Measurements from ENCODE around the gene SLC9A9.

The SLC9A9 gene

GRCh38 chr3:143313025-143313892 is 535.0 kb downstream of the SLC9A9 start:
- no peak overlapping the region for H3K27ac ChIP-seq (ENCODE audit: low read length)
- H3K9ac ChIP-seq (ENCODE audit: low read length) = no peak overlapping the region
- no peaks in the 10 kb centered on the region for H3K79me2 ChIP-seq (ENCODE audit: low read length)
- TF ChIP-seq EZH2phosphoT487 (IDR thresholded peaks at IDR 0.05; ENCODE audit: low read depth) = no peak
- TF ChIP-seq, protein P1, sequence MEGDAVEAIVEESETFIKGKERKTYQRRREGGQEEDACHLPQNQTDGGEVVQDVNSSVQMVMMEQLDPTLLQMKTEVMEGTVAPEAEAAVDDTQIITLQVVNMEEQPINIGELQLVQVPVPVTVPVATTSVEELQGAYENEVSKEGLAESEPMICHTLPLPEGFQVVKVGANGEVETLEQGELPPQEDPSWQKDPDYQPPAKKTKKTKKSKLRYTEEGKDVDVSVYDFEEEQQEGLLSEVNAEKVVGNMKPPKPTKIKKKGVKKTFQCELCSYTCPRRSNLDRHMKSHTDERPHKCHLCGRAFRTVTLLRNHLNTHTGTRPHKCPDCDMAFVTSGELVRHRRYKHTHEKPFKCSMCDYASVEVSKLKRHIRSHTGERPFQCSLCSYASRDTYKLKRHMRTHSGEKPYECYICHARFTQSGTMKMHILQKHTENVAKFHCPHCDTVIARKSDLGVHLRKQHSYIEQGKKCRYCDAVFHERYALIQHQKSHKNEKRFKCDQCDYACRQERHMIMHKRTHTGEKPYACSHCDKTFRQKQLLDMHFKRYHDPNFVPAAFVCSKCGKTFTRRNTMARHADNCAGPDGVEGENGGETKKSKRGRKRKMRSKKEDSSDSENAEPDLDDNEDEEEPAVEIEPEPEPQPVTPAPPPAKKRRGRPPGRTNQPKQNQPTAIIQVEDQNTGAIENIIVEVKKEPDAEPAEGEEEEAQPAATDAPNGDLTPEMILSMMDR (IDR thresholded peaks at IDR 0.05; ENCODE audit: low read depth, low read length) = no peak
- H3K36me3 ChIP-seq (replicated peaks; ENCODE audit: low read depth, low read length) = no peaks in the 10 kb centered on the region
- H3K27me3 ChIP-seq (ENCODE audit: low read depth, low read length) = no peaks in the 10 kb centered on the region
- H4K20me1 ChIP-seq (ENCODE audit: insufficient read depth, low read length) = no peaks in the 10 kb centered on the region
- H3K4me1 ChIP-seq (ENCODE audit: low read length) = no peaks in the 10 kb centered on the region
- H3K4me3 ChIP-seq (ENCODE audit: low read length) = no peak overlapping the region
- no peaks in the 10 kb centered on the region for H3K9me3 ChIP-seq (ENCODE audit: insufficient read depth, low read length)
- H3K4me2 ChIP-seq (ENCODE audit: low read length) = no peak overlapping the region
- H2AFZ ChIP-seq (ENCODE audit: low read depth, low read length) = no peak overlapping the region

DNA sequence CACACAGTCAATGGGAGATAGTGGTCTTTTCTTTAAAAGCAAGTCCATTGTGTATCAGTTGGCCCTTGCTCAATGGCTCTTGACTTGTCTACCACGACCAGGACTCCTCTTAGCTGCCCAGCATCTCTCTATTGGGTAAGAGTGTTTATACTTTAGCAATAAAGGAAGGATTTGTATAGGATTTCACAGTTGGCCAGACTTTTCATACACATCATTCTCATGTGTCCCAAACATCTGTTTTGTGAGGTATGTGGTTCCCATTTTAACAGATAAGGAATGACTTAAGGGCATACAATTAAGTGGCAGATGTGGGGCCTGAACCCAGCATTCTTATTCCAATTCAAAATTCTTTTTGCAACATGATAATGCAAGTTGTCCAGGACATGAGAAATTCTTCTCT is 537.2 kb downstream of the SLC9A9 start:
- Histone ChIP-seq H3K4me2 (ENCODE audit: low read length) (no peak overlapping the region), H3K79me2 (ENCODE audit: low read length) (no peaks in the 10 kb centered on the region), H3K9ac (ENCODE audit: low read length) (no peak overlapping the region), H3K4me1 (ENCODE audit: low read length) (peaks cover 3% of the 10 kb centered on the region; the same call in 1 of the 2 replicates), H3K27ac (ENCODE audit: low read length) (no peak overlapping the region), H4K20me1 (ENCODE audit: insufficient read depth, low read length) (no peaks in the 10 kb centered on the region), H3K27me3 (ENCODE audit: low read depth, low read length) (no peaks in the 10 kb centered on the region), H2AFZ (ENCODE audit: low read depth, low read length) (no peak overlapping the region), H3K36me3 (replicated peaks; ENCODE audit: low read depth, low read length) (no peaks in the 10 kb centered on the region), H3K9me3 (ENCODE audit: insufficient read depth, low read length) (no peaks in the 10 kb centered on the region), H3K4me3 (ENCODE audit: low read length) (no peak overlapping the region)
- TF ChIP-seq, protein P1 (IDR thresholded peaks at IDR 0.05; ENCODE audit: low read depth, low read length) = no peak
- no peak for TF ChIP-seq EZH2phosphoT487 (IDR thresholded peaks at IDR 0.05; ENCODE audit: low read depth)

GRCh38 chr3:143309705-143310104 is 538.6 kb downstream of the SLC9A9 start:
- no peak overlapping the region for H3K9ac ChIP-seq (ENCODE audit: low read length)
- H2AFZ ChIP-seq (ENCODE audit: low read depth, low read length) = no peak overlapping the region
- peaks cover 3% of the 10 kb centered on the region; the same call in 1 of the 2 replicates for H3K4me1 ChIP-seq (ENCODE audit: low read length)
- H3K4me2 ChIP-seq (ENCODE audit: low read length) = no peak overlapping the region
- TF ChIP-seq, protein P1 (IDR thresholded peaks at IDR 0.05; ENCODE audit: low read depth, low read length) = no peak
- TF ChIP-seq EZH2phosphoT487 (IDR thresholded peaks at IDR 0.05; ENCODE audit: low read depth) = no peak
- no peaks in the 10 kb centered on the region for H3K9me3 ChIP-seq (ENCODE audit: insufficient read depth, low read length)
- H4K20me1 ChIP-seq (ENCODE audit: insufficient read depth, low read length) = no peaks in the 10 kb centered on the region
- no peak overlapping the region for H3K27ac ChIP-seq (ENCODE audit: low read length)
- H3K36me3 ChIP-seq (replicated peaks; ENCODE audit: low read depth, low read length) = no peaks in the 10 kb centered on the region
- H3K79me2 ChIP-seq (ENCODE audit: low read length) = no peaks in the 10 kb centered on the region
- no peaks in the 10 kb centered on the region for H3K27me3 ChIP-seq (ENCODE audit: low read depth, low read length)
- H3K4me3 ChIP-seq (ENCODE audit: low read length) = no peak overlapping the region

DNA sequence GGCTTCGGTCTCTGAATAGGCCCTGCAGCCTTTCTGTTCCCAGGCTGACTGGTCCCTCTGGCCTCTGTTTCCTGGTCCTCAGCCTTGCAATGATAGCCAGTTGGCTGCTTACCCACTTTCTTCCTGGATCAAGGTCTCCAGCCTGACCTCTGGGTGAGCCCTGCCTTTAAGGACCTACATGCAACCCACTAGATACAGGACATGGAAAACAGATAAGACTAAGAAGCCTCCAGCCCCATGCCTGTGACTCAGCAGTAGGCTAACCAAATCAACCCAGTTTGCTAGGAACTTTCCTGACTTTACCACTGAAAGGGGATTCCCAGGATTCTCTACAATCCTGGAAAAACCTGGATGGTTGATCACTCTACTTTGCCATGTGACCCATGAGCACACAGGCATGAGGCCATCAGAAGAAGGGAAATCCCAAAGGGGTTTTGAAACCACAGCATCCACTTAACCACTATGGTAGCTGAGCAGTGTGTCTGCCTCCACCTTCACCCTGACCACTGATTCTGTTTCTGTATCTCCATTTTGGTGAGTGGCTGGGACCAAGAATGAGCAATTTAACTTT is 540.6 kb downstream of the SLC9A9 start:
- Histone ChIP-seq H3K4me1 (ENCODE audit: low read length) (peaks cover 3% of the 10 kb centered on the region; the same call in 1 of the 2 replicates), H3K9ac (ENCODE audit: low read length) (no peak overlapping the region), H3K27ac (ENCODE audit: low read length) (no peak overlapping the region), H4K20me1 (ENCODE audit: insufficient read depth, low read length) (no peaks in the 10 kb centered on the region), H3K4me3 (ENCODE audit: low read length) (no peak overlapping the region), H3K9me3 (ENCODE audit: insufficient read depth, low read length) (no peaks in the 10 kb centered on the region), H3K27me3 (ENCODE audit: low read depth, low read length) (no peaks in the 10 kb centered on the region), H3K4me2 (ENCODE audit: low read length) (no peak overlapping the region), H3K79me2 (ENCODE audit: low read length) (no peaks in the 10 kb centered on the region), H3K36me3 (replicated peaks; ENCODE audit: low read depth, low read length) (no peaks in the 10 kb centered on the region), H2AFZ (ENCODE audit: low read depth, low read length) (no peak overlapping the region)
- no peak for TF ChIP-seq EZH2phosphoT487 (IDR thresholded peaks at IDR 0.05; ENCODE audit: low read depth)
- TF ChIP-seq, protein P1 (IDR thresholded peaks at IDR 0.05; ENCODE audit: low read depth, low read length) = no peak
